ENCODE results near the gene SLC35E3. TPM values are rescaled to one million over a fixed set of nuclear protein-coding genes. Genes with fewer than 3 reads are reported as not detected.
"Not testable (repeated sequence)": the region's sequence is repeated elsewhere in the genome, so short reads cannot be mapped to it uniquely, and the experiment has no call there.

SLC35E3 gene
- total and polyA plus RNA-seq, 2 experiments from 2014 or later: 6.9 to 25.4 TPM

DNA sequence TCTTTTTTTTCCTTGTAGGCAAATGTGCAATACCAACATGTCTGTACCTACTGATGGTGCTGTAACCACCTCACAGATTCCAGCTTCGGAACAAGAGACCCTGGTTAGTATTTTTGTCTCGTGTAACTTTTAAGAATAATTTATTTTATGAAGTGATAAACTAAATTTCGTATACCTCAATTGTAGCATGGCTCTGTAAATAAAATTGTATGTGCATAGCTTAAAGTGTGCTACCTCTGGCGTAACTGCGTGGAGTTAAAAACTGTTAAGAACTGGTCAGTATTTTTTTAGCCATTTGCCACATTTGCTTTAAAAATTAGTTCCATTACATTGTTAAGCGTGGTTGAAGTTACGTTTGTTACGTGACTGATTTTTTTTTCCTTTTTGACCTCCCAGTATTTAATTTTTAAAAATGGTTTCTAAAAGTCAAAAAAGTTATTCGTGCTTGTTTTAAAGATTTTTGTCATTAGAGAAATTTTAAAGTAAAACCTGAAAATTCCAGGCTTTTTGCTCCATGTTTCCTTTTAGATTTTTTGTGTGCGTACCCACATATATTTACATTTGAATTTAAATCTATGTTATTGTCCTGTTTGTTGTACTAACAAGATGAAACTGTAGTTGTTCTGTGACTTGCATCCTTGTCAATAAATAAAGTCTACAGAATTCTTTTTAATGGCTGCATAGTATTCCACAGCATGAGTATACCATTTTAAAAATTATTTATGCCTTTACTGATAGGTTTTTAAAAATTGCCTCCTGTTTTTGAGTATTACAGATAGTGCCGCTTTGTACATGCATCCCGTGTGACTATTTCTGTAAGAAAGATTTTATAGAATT is 63.4 kb downstream of the SLC35E3 start:
- TF ChIP-seq, protein P1, sequence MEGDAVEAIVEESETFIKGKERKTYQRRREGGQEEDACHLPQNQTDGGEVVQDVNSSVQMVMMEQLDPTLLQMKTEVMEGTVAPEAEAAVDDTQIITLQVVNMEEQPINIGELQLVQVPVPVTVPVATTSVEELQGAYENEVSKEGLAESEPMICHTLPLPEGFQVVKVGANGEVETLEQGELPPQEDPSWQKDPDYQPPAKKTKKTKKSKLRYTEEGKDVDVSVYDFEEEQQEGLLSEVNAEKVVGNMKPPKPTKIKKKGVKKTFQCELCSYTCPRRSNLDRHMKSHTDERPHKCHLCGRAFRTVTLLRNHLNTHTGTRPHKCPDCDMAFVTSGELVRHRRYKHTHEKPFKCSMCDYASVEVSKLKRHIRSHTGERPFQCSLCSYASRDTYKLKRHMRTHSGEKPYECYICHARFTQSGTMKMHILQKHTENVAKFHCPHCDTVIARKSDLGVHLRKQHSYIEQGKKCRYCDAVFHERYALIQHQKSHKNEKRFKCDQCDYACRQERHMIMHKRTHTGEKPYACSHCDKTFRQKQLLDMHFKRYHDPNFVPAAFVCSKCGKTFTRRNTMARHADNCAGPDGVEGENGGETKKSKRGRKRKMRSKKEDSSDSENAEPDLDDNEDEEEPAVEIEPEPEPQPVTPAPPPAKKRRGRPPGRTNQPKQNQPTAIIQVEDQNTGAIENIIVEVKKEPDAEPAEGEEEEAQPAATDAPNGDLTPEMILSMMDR (IDR thresholded peaks at IDR 0.05; ENCODE audit: low read depth, low read length): no peak
- H3K27me3 ChIP-seq: no peaks in the 10 kb centered on the region

DNA sequence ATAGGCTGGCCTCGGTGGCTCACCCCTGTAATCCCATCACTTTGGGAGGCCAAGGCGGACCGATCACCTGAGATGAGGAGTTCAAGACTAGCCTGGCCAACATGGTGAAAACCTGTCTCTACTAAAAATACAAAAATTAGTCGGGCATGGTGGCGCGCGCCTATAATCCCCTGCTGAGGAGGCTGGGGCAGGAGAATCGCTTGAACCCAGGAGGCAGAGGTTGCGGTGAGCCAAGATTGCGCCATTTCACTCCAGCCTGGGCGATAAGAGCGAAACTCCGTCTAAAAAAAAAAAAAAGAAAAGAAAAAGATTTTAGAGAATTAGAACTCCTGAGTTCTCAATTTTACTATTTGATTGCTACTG is 64.0 kb downstream of the SLC35E3 start:
- H3K9me3 ChIP-seq (ENCODE audit: low read depth); H3K27me3 ChIP-seq; H3K27ac ChIP-seq; H3K4me1 ChIP-seq (ENCODE audit: low read depth); DNase-seq (ENCODE audit: low read depth in 1 of 2, low spot score in 1 of 2): not testable (repeated sequence)
- peak overlapping the region; percentile 67 for H3K4me3 ChIP-seq
- H3K36me3 ChIP-seq: peaks cover 30% of the 10 kb centered on the region

More for the DNA sequence above, 63.4 kb downstream of the SLC35E3 start:
- Histone ChIP-seq H3K27ac (peak overlapping the region; percentile 95), H3K4me3 (peak overlapping the region; percentile 67), H3K4me1 (ENCODE audit: low read depth) (peaks cover 6% of the 10 kb centered on the region), H3K36me3 (peaks cover 24% of the 10 kb centered on the region), H3K9me3 (ENCODE audit: low read depth) (no peaks in the 10 kb centered on the region)
- no peak for DNase-seq (ENCODE audit: low read depth in 1 of 2, low spot score in 1 of 2)

DNA sequence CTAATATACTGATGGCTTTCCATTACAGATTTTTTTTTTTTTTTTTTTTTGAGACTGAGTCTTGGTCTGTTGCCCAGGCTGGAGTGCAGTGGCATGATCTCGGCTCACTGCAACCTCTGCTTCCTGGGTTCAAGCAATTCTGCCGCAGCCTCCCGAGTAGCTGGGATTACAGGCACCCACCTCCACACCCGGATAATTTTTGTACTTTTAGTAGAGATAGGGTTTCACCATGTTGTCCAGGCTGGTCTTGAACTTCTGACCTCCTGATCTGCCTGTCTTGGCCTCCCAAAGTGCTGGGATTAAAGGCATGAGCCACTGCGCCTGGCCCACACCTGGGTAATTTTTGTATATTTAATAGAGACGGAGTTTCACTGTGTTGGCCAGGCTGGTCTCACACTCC is 65.6 kb downstream of the SLC35E3 start:
- H3K4me1 ChIP-seq (ENCODE audit: low read depth); H3K27me3 ChIP-seq; H3K27ac ChIP-seq; H3K9me3 ChIP-seq (ENCODE audit: low read depth); H3K4me3 ChIP-seq; DNase-seq (ENCODE audit: low read depth in 1 of 2, low spot score in 1 of 2): not testable (repeated sequence)
- H3K36me3 ChIP-seq: peaks cover 39% of the 10 kb centered on the region

DNA sequence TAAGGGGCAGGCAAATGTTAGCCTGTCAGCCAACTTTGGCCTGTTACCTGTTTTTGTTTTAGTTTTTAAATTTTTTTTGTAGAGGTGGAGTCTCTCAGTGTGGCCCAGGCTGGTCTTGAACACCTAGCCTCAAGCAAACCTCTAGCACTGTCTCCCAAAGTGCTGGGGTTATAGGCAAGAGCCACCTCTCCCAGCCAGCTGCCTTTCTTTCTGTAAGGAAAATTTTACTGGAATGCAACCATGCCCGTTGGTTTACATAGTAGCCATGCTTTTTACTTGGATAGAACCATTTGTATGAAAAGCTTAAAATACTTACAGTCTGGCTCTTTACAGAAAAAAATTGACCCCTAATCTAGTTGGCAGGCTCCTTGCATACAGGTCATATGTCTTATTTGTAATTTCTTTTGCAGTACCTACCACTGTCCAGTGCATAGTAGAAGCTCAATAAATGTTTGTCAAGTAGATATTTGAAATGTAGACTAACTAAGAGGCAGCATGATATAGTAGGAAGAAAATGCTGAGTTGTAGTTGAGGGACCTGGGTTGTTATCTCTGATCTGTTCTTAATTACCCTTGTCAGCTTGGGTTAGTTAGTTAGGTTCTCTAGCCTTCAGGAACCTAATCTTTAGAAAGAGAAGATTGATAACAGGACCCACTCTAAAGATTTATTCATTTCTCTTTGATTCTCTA is 66.7 kb downstream of the SLC35E3 start:
- Histone ChIP-seq H3K36me3 (peaks cover 48% of the 10 kb centered on the region), H3K27ac (peak overlapping the region; percentile 7), H3K4me3 (no peak overlapping the region), H3K4me1 (ENCODE audit: low read depth) (peaks cover 6% of the 10 kb centered on the region), H3K9me3 (ENCODE audit: low read depth) (no peaks in the 10 kb centered on the region), H3K27me3 (no peaks in the 10 kb centered on the region)
- DNase-seq (ENCODE audit: low read depth in 1 of 2, low spot score in 1 of 2): no peak
- TF ChIP-seq, protein P1 (IDR thresholded peaks at IDR 0.05; ENCODE audit: low read depth, low read length): no peak

DNA sequence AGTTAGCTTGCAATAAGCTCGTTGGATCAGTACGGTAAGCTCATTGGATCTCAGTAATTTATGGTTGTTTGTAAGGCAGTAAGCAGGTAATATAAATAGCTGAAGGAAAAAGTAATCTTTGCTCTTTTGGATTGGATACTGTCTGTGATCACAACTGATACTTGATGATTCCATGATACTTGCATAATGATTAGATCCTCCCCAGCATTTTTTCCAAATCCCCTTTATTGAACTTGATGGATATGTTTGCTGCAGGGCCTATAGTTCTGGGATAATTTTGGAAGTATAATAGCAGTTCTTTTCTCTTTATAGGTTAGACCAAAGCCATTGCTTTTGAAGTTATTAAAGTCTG is 67.2 kb downstream of the SLC35E3 start:
- Histone ChIP-seq H3K36me3 (peaks cover 53% of the 10 kb centered on the region), H3K4me1 (ENCODE audit: low read depth) (peaks cover 6% of the 10 kb centered on the region), H3K4me3 (no peak overlapping the region), H3K9me3 (ENCODE audit: low read depth) (no peaks in the 10 kb centered on the region), H3K27ac (peak overlapping the region; percentile 7), H3K27me3 (no peaks in the 10 kb centered on the region)
- TF ChIP-seq, protein P1 (IDR thresholded peaks at IDR 0.05; ENCODE audit: low read depth, low read length): no peak
- DNase-seq (ENCODE audit: low read depth in 1 of 2, low spot score in 1 of 2): no peak

DNA sequence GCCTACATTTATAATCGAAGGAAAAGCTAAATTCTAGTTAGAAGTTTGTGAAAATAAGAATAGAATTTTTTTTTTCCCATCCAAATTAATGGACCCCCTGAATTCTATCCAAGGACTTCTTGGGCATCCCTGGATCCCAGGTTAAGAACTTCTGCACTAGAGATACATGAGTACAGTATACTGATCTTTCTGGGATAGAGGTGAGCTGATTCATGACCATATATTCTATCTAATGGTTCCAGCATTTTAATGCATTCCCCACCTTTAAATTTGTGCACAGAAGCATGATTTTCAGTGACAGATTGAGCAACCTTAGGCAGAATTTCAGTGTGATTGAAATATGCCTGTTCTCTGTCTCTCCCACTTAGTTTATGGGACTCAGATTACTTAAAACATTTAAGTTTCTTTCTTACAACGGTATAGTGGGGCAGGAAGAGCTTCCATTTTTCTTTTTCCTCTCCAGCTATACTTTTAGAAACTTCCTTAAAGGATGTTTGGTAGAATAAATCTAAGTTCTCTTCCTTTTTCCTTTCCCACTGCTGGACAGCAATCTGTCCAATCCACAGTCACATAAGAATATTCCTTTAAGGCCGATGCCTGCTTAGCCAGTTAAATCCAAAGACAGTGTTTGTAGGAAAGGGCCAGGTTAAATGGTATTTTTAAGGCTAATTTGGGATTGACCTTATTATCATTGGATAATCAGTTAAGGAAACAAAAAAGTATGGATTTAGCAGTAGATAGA is 68.7 kb downstream of the SLC35E3 start:
- H3K27me3 ChIP-seq: no peaks in the 10 kb centered on the region
- H3K4me1 ChIP-seq (ENCODE audit: low read depth): no peaks in the 10 kb centered on the region
- DNase-seq (ENCODE audit: low read depth in 1 of 2, low spot score in 1 of 2): no peak
- H3K36me3 ChIP-seq: peaks cover 52% of the 10 kb centered on the region
- no peak overlapping the region for H3K27ac ChIP-seq
- TF ChIP-seq, protein P1 (IDR thresholded peaks at IDR 0.05; ENCODE audit: low read depth, low read length): no peak
- no peak overlapping the region for H3K4me3 ChIP-seq
- no peaks in the 10 kb centered on the region for H3K9me3 ChIP-seq (ENCODE audit: low read depth)

Data from cardiac muscle cell (in vitro differentiated cells and primary cell).